H1 (cell line): ENCODE measurements around the gene SSBP3. TPM values are rescaled to one million over a fixed set of nuclear protein-coding genes. Genes with fewer than 3 reads are reported as not detected.
"Not testable (repeated sequence)": the region's sequence is repeated elsewhere in the genome, so short reads cannot be mapped to it uniquely, and the experiment has no call there.

Experiments used
- CTCF ChIA-PET: fragments of 300-600 bp; sonication (Branson Sonifier 250); formaldehyde crosslinking; loops from one replicate; lab custom pipeline; 2021; ENCODE audit not compliant: partially characterized antibody; lab: Charles Lee
- POLR2A ChIA-PET: fragments of 300-600 bp; sonication (Branson Sonifier 250); formaldehyde crosslinking; loops from one replicate; lab custom pipeline; 2021; ENCODE audit warnings: inconsistent platforms; ENCODE audit not compliant: partially characterized antibody; lab: Charles Lee
- DNase-seq, 2 experiments: peaks; one replicate each; pipeline versions ENCODE4 v3.0.0 to v3.0.0-alpha.2; 2010 to 2022; ENCODE audit warnings: low spot score in 2 of 2, low read depth in 1 of 2, mixed read lengths in 1 of 2
- FAIRE-seq: peaks from 2 replicates; lab custom pipeline; 2011; peaks lifted over from hg19 to GRCh38; lab: Jason Lieb, UNC
- H2AFZ ChIP-seq: 2 replicates; pipeline ENCODE4 v1.8.1; 2012; ENCODE audit warnings: low read length, inconsistent platforms
- H2AK5ac ChIP-seq: 2 replicates; pipeline ENCODE4 v1.6.1; 2013; ENCODE audit warnings: low read depth, low read length
- H2BK120ac ChIP-seq: replicated peaks from 2 replicates; pipeline ENCODE3; 2013; ENCODE audit warnings: low read depth, low read length, inconsistent platforms
- H2BK12ac ChIP-seq: 2 replicates; pipeline ENCODE4 v1.6.1; 2013; ENCODE audit warnings: low read depth, low read length
- H2BK15ac ChIP-seq: 2 replicates; pipeline ENCODE4 v1.6.1; 2013; ENCODE audit warnings: low read length
- H2BK20ac ChIP-seq: 2 replicates; pipeline ENCODE4 v1.6.1; 2013; ENCODE audit warnings: low read length
- H2BK5ac ChIP-seq: 2 replicates; pipeline ENCODE4 v1.6.1; 2013; ENCODE audit warnings: low read depth, low read length
- H3K14ac ChIP-seq: 2 replicates; pipeline ENCODE4 v1.6.1; 2013; ENCODE audit warnings: inconsistent platforms; ENCODE audit not compliant: insufficient read length
- H3K18ac ChIP-seq: 2 replicates; pipeline ENCODE4 v1.6.1; 2013; ENCODE audit warnings: low read length; ENCODE audit errors: extremely low read depth
- H3K23ac ChIP-seq: 2 replicates; pipeline ENCODE4 v1.6.1; 2013; ENCODE audit warnings: inconsistent platforms; ENCODE audit not compliant: insufficient read length
- H3K23me2 ChIP-seq: 2 replicates; pipeline ENCODE4 v1.6.1; 2013; ENCODE audit warnings: low read depth, low read length
- H3K27ac ChIP-seq: 2 replicates; pipeline ENCODE4 v1.6.1; 2011; ENCODE audit warnings: low read depth, low read length, inconsistent platforms
- H3K27me3 ChIP-seq, 4 experiments: replicated peaks in 1 of 4; 1 replicate in 1 of 4; 2 replicates in 3 of 4; pipeline versions ENCODE4 v1.6.1 to v1.8.1; 2011 to 2013; ENCODE audit warnings: low read length in 3 of 4, mild to moderate bottlenecking in 3 of 4, inconsistent platforms in 2 of 4, mixed read lengths in 2 of 4, moderate library complexity in 1 of 4; ENCODE audit not compliant: control insufficient read depth in 3 of 4, insufficient read depth in 3 of 4; ENCODE audit errors: extremely low read depth in 1 of 4
- H3K36me3 ChIP-seq, 4 experiments: 2 replicates each; pipeline versions ENCODE4 v1.6.1 to v1.8.1; 2011 to 2013; ENCODE audit warnings: mild to moderate bottlenecking in 4 of 4, low read length in 3 of 4, moderate library complexity in 2 of 4, control low read depth in 1 of 4, inconsistent platforms in 1 of 4; ENCODE audit not compliant: insufficient read depth in 4 of 4, control insufficient read depth in 2 of 4
- H3K4ac ChIP-seq: replicated peaks from 2 replicates; pipeline ENCODE3; 2013; ENCODE audit warnings: low read length, low read depth, mixed read lengths, inconsistent platforms; ENCODE audit not compliant: insufficient read length
- H3K4me1 ChIP-seq, 4 experiments: replicated peaks in 1 of 4; 1 replicate in 1 of 4; 2 replicates in 3 of 4; pipeline versions ENCODE4 v1.6.1 to v1.8.1; 2011 to 2013; ENCODE audit warnings: low read length in 3 of 4, inconsistent platforms in 2 of 4, mixed read lengths in 1 of 4; ENCODE audit not compliant: insufficient read depth in 4 of 4, control insufficient read depth in 3 of 4
- H3K4me2 ChIP-seq, 2 experiments: 2 replicates each; pipeline versions ENCODE4 v1.6.1 to v1.8.1; 2011 to 2013; ENCODE audit warnings: low read depth in 2 of 2, low read length in 2 of 2, control low read depth in 1 of 2, inconsistent platforms in 1 of 2, mild to moderate bottlenecking in 1 of 2; ENCODE audit not compliant: insufficient read depth in 1 of 2
- H3K4me3 ChIP-seq, 4 experiments: fragments of 200-600, 300-600 bp in 1 of 4; sonication (generic), shearing (Covaris generic), sonication (Bioruptor Twin) in 1 of 4; 2 replicates each; pipeline versions ENCODE4 v1.5.1 to v1.8.1; 2011 to 2016; ENCODE audit warnings: low read length in 4 of 4, low read depth in 3 of 4, control low read depth in 2 of 4, inconsistent platforms in 2 of 4, mild to moderate bottlenecking in 2 of 4, mixed read lengths in 1 of 4, moderate library complexity in 1 of 4; ENCODE audit not compliant: insufficient read depth in 2 of 4; ENCODE audit errors: extremely low read depth in 1 of 4
- H3K56ac ChIP-seq: replicated peaks from 2 replicates; pipeline ENCODE3; 2013; ENCODE audit warnings: low read depth, mild to moderate bottlenecking, mixed read lengths, low read length, inconsistent platforms; ENCODE audit not compliant: insufficient read length
- H3K79me1 ChIP-seq: 2 replicates; pipeline ENCODE4 v1.6.1; 2013; ENCODE audit warnings: low read depth, low read length, control low read depth
- H3K79me2 ChIP-seq, 2 experiments: 2 replicates each; pipeline versions ENCODE4 v1.6.1 to v1.8.1; 2012 to 2013; ENCODE audit warnings: low read length in 2 of 2, mild to moderate bottlenecking in 2 of 2, inconsistent platforms in 1 of 2; ENCODE audit not compliant: insufficient read depth in 2 of 2, control insufficient read depth in 1 of 2
- H3K9ac ChIP-seq, 4 experiments: replicated peaks in 1 of 4; 1 replicate in 1 of 4; 2 replicates in 3 of 4; pipeline versions ENCODE4 v1.6.1 to v1.8.1; 2011 to 2013; ENCODE audit warnings: low read depth in 3 of 4, low read length in 3 of 4, control low read depth in 2 of 4, mild to moderate bottlenecking in 2 of 4, moderate library complexity in 2 of 4, inconsistent platforms in 1 of 4; ENCODE audit errors: extremely low read depth in 1 of 4
- H3K9me3 ChIP-seq, 2 experiments: 2 replicates each; pipeline versions ENCODE4 v1.6.1 to v1.8.1; 2012 to 2013; ENCODE audit warnings: mild to moderate bottlenecking in 2 of 2, moderate library complexity in 2 of 2, control low read depth in 1 of 2, inconsistent platforms in 1 of 2, low read depth in 1 of 2, low read length in 1 of 2, mixed read lengths in 1 of 2; ENCODE audit not compliant: insufficient read depth in 2 of 2
- H4K20me1 ChIP-seq, 2 experiments: replicated peaks in 1 of 2; 2 replicates each; pipeline versions ENCODE3 to v1.8.1; 2011 to 2013; ENCODE audit warnings: inconsistent platforms in 2 of 2, low read length in 2 of 2, mild to moderate bottlenecking in 1 of 2; ENCODE audit not compliant: insufficient read depth in 2 of 2, control insufficient read depth in 1 of 2
- H4K5ac ChIP-seq: 2 replicates; pipeline ENCODE4 v1.6.1; 2013; ENCODE audit warnings: low read length, low read depth, mixed read lengths, inconsistent platforms; ENCODE audit not compliant: insufficient read length
- H4K8ac ChIP-seq: 2 replicates; pipeline ENCODE4 v1.8.0; 2013; ENCODE audit warnings: mild to moderate bottlenecking, moderate library complexity, low read length, inconsistent platforms; ENCODE audit not compliant: insufficient read depth; ENCODE audit errors: extremely low read depth
- H4K91ac ChIP-seq: replicated peaks from 2 replicates; pipeline ENCODE3; 2013; ENCODE audit warnings: low read length, mixed read lengths, inconsistent platforms; ENCODE audit not compliant: insufficient read length
- WGBS, 2 experiments: shearing (Covaris generic) in 1 of 2; methylation state at CpG; one replicate each; pipeline versions ENCODE4 v1.1.6 to v1.1.7; 2013 to 2015; ENCODE audit warnings: low lambda C conversion rate in 2 of 2, mixed read lengths in 2 of 2, inconsistent platforms in 1 of 2, low coverage in 1 of 2, missing lambda C conversion rate in 1 of 2; ENCODE audit not compliant: insufficient replicate concordance in 2 of 2, insufficient coverage in 1 of 2, insufficient read length in 1 of 2; ENCODE audit errors: extremely low coverage in 1 of 2, missing lambda C conversion rate in 1 of 2; 5-methylcytosine and 5-hydroxymethylcytosine counted together
- polyA plus RNA-seq, 7 experiments: library from polyadenylated mRNA; depleted of rRNA in 3 of 7; stranded (reverse) in 5 of 7; unstranded in 2 of 7; fragments of >200 nt in 5 of 7; fragments of 200-250 nt in 2 of 7; gene quantifications; 1 replicate in 5 of 7; 2 replicates in 1 of 7; 4 replicates in 1 of 7; pipeline versions ENCODE4 v1.2.1 to v1.2.3, GENCODE V29; 2011 to 2013; ENCODE audit warnings: missing spikeins in 2 of 7, mixed read lengths in 2 of 7
- total RNA-seq: library from RNA; stranded (reverse); fragmentation: NEBNext Ultra II Directional; extraction: Animal tissue kit (Norgen Biotek cat#: 25700); gene quantifications from 2 replicates; pipeline ENCODE4 v1.2.1, GENCODE V29; 2021

The SSBP3 gene
- total and polyA plus RNA-seq, 2 of the 8 experiments (the other 6 are each of a cell fraction or from before 2014, with no cell fraction given) = 99.7 to 133 TPM

GRCh38 chr1:54447081-54447480, 40.9 kb upstream of the SSBP3 start:
- H3K27ac ChIP-seq, DNase-seq, H2AK5ac ChIP-seq, H3K23me2 ChIP-seq, H3K79me2 ChIP-seq, POLR2A ChIA-PET, H4K8ac ChIP-seq, H2BK20ac ChIP-seq, H3K27me3 ChIP-seq, H3K9ac ChIP-seq, H3K36me3 ChIP-seq, H2BK120ac ChIP-seq, H3K4me1 ChIP-seq, H2AFZ ChIP-seq, H3K79me1 ChIP-seq, H3K4me3 ChIP-seq, H4K20me1 ChIP-seq, H2BK5ac ChIP-seq, CTCF ChIA-PET, H3K4me2 ChIP-seq, FAIRE-seq, H4K91ac ChIP-seq, H3K18ac ChIP-seq, H2BK15ac ChIP-seq, H3K4ac ChIP-seq, H3K56ac ChIP-seq, H2BK12ac ChIP-seq, H4K5ac ChIP-seq, H3K14ac ChIP-seq, H3K23ac ChIP-seq: not testable (repeated sequence)
- WGBS, 2 experiments = 73% methylated on average over 2 of the region's 2 CpGs; no CpG with 5 or more reads in 1 of the 2 experiments
- H3K9me3 ChIP-seq = peaks cover 14 to 17% of the 10 kb centered on the region in 2 experiments
